Epithelial cell of prostate (primary cell): ENCODE measurements around the gene KRT83.

Source experiments
- DNase-seq: peaks from one replicate; pipeline ENCODE4 v3.0.0-alpha.2; 2011; ENCODE audit warnings: low read depth, low spot score
- H3K27ac ChIP-seq: fragments of 450-650 bp; 2 replicates; pipeline ENCODE4 v1.5.1; 2017; ENCODE audit warnings: mild to moderate bottlenecking

Gene KRT83

GRCh38 chr12:52271158-52271557 is 50.0 kb downstream of the KRT83 start:
- DNase-seq = no peak
- H3K27ac ChIP-seq = no peak overlapping the region

DNA sequence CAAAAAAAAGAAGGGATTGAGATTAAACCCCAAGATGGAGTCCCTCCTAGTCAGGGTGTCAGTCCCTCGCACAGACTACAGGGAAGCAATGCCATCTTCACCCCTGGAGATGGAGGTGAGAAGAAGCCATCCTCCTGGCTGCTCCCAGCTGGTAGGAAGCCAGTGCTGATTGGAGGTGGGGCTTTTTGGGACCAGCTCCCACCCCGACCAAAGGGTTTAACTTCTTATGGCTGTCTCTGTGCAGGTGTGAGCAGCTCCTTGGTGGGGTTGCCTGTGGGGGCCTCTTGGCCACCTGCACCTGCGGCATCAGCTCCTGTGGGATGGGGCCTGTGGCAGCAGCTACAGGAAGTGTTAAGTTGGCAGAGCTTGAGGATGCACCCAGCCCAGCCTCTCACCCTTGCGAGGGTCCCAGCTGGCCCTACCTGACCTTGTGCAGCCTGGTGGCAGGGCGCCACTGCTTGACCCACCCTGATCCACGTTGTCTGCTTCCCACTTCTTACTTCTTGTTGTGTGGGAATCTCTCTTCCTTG is 50.6 kb downstream of the KRT83 start:
- no peak for DNase-seq
- H3K27ac ChIP-seq = no peak overlapping the region

- no peak for DNase-seq
- H3K27ac ChIP-seq = no peak overlapping the region
Observed at GRCh38 chr12:52268212-52268611, 53.0 kb downstream of the KRT83 start.

- no peak overlapping the region for H3K27ac ChIP-seq
Observed at GRCh38 chr12:52267699-52268098, 53.5 kb downstream of the KRT83 start.

GRCh38 chr12:52267266-52267665 is 53.9 kb downstream of the KRT83 start:
- no peak for DNase-seq
- H3K27ac ChIP-seq = no peak overlapping the region

More at GRCh38 chr12:52267699-52268098, 53.5 kb downstream of the KRT83 start:
- DNase-seq = no peak

- no peak overlapping the region for H3K27ac ChIP-seq
- no peak for DNase-seq
Observed at GRCh38 chr12:52266514-52266913, 54.7 kb downstream of the KRT83 start.

DNA sequence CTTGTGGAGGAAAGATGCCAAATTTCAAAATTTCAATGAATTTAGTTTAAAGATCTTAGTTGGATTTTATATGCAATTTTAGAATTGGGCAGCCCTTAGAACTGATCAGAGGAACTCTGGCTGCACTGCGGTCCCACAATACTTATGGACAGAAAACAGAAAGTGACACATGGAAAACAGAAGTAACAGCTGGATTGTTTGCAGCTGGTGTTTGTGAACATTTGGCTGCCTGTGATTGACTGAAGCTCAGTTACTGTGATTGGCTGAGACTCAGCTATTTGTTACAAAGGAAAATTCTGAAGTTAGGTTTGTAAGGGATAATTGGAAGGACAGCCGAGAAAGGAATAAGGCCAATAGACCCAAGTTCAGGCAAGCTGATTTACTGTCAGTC is 56.8 kb downstream of the KRT83 start:
- no peak for DNase-seq
- no peak overlapping the region for H3K27ac ChIP-seq
